Measurements from ENCODE around the gene CREB3L2. TPM values are rescaled to one million over a fixed set of nuclear protein-coding genes. Genes with fewer than 3 reads are reported as not detected.

CREB3L2 gene
- total RNA-seq, 1 donor from 2014 or later: 61.8 TPM

DNA sequence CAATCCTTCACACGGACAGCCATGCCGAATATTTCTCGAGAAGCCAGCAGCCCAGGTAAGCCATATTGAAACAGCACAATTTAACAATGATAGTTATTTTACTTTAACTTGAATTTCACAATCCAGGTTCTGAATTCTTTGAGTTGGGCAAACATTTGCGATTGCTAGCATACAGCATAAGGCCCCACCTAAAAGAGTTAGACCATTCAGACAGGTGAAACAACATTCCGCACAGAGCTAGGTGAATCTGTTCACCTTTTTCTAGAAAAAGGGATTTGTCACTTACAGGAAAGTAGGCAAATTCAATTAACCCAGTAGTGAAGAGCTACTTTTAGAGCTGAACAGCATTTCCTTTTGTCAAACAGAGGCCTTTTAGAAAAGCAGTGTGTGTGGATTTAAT is 45.3 kb downstream of the CREB3L2 start:
- intact Hi-C loops (cut with DNase I): no loop called here
- DNase-seq (no peak), ATAC-seq (peak; percentile 22)
- Histone ChIP-seq H3K27ac (peak overlapping the region; percentile 39), H3K9me3 (no peaks in the 10 kb centered on the region), H3K27me3 (no peaks in the 10 kb centered on the region), H3K4me3 (no peak overlapping the region), H3K4me1 (peaks cover 39% of the 10 kb centered on the region), H3K36me3 (no peaks in the 10 kb centered on the region)
- TF ChIP-seq, protein P1, sequence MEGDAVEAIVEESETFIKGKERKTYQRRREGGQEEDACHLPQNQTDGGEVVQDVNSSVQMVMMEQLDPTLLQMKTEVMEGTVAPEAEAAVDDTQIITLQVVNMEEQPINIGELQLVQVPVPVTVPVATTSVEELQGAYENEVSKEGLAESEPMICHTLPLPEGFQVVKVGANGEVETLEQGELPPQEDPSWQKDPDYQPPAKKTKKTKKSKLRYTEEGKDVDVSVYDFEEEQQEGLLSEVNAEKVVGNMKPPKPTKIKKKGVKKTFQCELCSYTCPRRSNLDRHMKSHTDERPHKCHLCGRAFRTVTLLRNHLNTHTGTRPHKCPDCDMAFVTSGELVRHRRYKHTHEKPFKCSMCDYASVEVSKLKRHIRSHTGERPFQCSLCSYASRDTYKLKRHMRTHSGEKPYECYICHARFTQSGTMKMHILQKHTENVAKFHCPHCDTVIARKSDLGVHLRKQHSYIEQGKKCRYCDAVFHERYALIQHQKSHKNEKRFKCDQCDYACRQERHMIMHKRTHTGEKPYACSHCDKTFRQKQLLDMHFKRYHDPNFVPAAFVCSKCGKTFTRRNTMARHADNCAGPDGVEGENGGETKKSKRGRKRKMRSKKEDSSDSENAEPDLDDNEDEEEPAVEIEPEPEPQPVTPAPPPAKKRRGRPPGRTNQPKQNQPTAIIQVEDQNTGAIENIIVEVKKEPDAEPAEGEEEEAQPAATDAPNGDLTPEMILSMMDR (IDR thresholded peaks at IDR 0.05): no peak

DNA sequence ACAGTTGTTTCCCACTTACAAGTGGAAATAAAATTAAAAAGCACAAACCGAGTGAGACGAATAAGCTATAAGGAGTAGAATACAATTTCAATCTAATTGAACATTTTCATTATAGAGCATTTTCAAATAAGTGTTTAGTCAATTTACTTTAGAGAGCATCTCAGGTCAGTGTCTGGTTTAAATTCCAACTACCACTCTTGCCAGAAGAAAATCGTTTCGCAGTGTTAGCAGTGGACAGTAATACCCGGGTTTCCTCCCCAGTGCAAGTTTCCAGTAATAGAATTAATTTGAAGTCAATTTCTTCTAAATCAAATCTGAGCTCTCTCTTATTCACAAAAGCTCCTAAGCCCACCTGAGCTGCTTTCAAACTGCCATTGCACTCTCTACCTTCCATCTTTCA is 45.7 kb downstream of the CREB3L2 start:
- Histone ChIP-seq H3K4me1 (peaks cover 39% of the 10 kb centered on the region), H3K27ac (peak overlapping the region; percentile 39), H3K27me3 (no peaks in the 10 kb centered on the region), H3K9me3 (no peaks in the 10 kb centered on the region), H3K36me3 (no peaks in the 10 kb centered on the region), H3K4me3 (no peak overlapping the region)
- TF ChIP-seq, protein P1 (IDR thresholded peaks at IDR 0.05): no peak
- intact Hi-C loops (cut with DNase I): no loop called here
- ATAC-seq (no peak), DNase-seq (no peak)

DNA sequence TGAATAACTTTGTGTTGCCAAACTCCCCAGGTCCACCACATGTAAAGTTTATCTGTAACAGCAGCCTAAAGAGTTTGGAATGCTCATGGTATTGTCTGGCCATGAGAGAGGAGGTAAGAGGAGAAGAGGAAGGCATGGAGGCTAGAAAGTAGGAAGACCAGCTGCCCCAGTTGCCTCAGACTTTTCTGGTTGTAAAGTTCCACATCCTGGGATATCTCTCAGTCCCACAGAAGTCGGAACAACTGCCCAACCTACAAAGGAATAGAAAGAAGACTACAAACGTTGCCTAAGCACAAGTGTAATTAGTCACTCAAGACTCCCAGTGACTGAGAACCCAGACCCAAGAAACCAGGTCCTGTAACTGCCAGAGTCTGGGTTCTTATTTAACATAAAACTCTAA is 47.3 kb downstream of the CREB3L2 start:
- H3K4me1 ChIP-seq: peaks cover 39% of the 10 kb centered on the region
- no peaks in the 10 kb centered on the region for H3K36me3 ChIP-seq
- TF ChIP-seq, protein P1 (IDR thresholded peaks at IDR 0.05): no peak
- no peaks in the 10 kb centered on the region for H3K9me3 ChIP-seq
- ATAC-seq (no peak), DNase-seq (no peak)
- no peak overlapping the region for H3K4me3 ChIP-seq
- H3K27me3 ChIP-seq: no peaks in the 10 kb centered on the region
- H3K27ac ChIP-seq: peak overlapping the region; percentile 61
- intact Hi-C loops (cut with DNase I): no loop called here

DNA sequence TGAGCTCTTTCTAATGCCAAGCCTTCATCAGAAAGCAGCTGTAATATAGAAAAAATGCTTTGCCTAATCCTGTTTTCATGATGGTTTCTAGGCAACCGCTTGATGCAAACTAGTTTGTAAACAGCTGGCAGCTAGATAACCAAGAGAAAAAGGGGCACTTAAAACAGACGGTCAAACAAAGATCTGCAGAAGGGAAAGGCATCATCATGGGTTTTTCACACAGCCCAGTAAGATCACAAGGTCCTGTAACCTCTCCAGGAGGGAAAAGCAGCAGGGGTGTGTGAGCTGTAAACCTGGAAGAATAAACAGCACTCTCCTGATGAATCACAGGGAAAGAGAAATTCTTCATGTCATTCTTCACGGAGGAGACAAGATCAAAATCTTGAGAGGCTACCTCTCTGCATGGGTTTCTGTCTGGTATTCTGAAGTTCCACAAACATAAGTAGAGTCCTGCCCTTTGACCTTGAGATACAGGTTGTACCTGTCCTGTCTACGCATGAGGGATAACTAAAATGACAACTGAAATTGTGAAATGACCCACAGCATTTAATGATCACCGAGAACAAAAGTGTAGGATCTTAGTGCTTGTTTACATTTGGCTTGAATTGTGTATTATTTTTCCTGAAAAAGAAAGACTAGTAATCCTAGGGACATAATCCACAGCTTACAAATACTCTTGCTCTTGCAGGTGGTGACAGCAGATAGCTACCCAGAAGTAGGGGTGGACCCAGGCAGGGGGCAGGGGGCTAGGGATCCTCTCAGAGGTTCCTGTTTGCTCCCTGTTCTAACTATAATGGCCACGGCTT is 48.0 kb downstream of the CREB3L2 start:
- DNase-seq: no peak
- TF ChIP-seq, protein P1 (IDR thresholded peaks at IDR 0.05): no peak
- Histone ChIP-seq H3K27me3 (no peaks in the 10 kb centered on the region), H3K27ac (peak overlapping the region; percentile 61), H3K4me1 (peaks cover 35% of the 10 kb centered on the region), H3K36me3 (no peaks in the 10 kb centered on the region), H3K4me3 (no peak overlapping the region), H3K9me3 (no peaks in the 10 kb centered on the region)
- intact Hi-C loops (cut with DNase I): no loop called here
- ATAC-seq: no peak

DNA sequence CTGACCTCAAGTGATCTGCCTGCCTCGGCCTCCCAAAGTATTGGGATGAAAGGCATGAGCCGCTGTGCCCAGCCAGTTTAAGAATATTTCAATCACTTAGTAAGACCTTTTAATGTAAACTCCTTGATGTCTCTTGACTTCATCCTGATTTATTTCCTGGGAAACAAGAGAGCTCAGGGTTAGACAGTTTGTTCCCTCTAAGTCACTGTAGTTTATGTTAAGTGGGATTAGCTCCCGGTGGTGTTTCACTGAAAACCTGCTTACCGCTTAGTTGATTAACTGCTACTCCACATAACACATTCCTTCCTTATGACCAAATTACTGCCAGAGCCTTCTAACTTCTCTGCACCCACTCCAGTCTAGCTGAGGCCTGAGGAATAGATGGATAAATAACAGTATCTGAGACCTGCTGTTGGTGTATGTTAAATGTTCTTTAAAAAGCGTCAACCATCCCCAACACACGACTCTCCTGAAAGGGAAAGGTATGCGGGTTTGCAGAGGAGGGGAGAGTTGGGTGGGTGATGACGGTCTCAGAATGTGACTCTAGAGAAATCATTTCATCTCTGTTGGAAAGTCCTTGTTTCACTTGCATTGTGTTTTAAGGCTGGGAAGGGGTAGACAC is 48.7 kb downstream of the CREB3L2 start:
- DNase-seq (no peak), ATAC-seq (peak; percentile 57)
- Histone ChIP-seq H3K27me3 (no peaks in the 10 kb centered on the region), H3K9me3 (no peaks in the 10 kb centered on the region), H3K27ac (peak overlapping the region; percentile 61), H3K36me3 (no peaks in the 10 kb centered on the region), H3K4me3 (no peak overlapping the region), H3K4me1 (peaks cover 30% of the 10 kb centered on the region)
- TF ChIP-seq, protein P1 (IDR thresholded peaks at IDR 0.05): no peak
- intact Hi-C loops (cut with DNase I): no loop called here
